IMR-90 (cell line): ENCODE results near the gene DNAJC17. TPM values are rescaled to one million over a fixed set of nuclear protein-coding genes. Genes with fewer than 3 reads are reported as not detected.
A peak's percentile ranks its signal among the peaks of the same experiment; 100 is the strongest.

ENCODE experiments used
- ATAC-seq: fragments of 200-7000 bp; cut with Tn5 transposase; 2 replicates; pipeline ENCODE4 v1.9.1; 2020; ENCODE audit warnings: low read depth, mild to moderate bottlenecking, moderate library complexity
- BruUV-seq: library from RNA; stranded (reverse); fragments of 400-500 nt; replicated peaks from 2 replicates; lab custom pipeline; 2021; lab: Mats Ljungman, UMichigan
- CTCF ChIA-PET: fragments of 300-600 bp; formaldehyde crosslinking; extraction: SDS; loops from one replicate; lab custom pipeline; 2021; ENCODE audit warnings: antibody characterized with exemption; lab: Yijun Ruan, JAX
- POLR2A ChIA-PET: fragments of 300-600 bp; sonication (Branson Sonifier 250); formaldehyde crosslinking; loops from one replicate; lab custom pipeline; 2022; ENCODE audit warnings: antibody characterized with exemption; ENCODE audit not compliant: unreplicated experiment; lab: Charles Lee
- DNase-seq: peaks from one replicate; pipeline ENCODE4 v3.0.0; 2013
- H2AFZ ChIP-seq: replicated peaks from 2 replicates; pipeline ENCODE3; 2013; ENCODE audit warnings: low read length, mild to moderate bottlenecking; ENCODE audit not compliant: poor library complexity
- H2AK5ac ChIP-seq: 2 replicates; pipeline ENCODE4 v1.6.1; 2013; ENCODE audit warnings: low read depth, low read length, inconsistent platforms
- H2AK9ac ChIP-seq: replicated peaks from 2 replicates; pipeline ENCODE3; 2013; ENCODE audit warnings: mild to moderate bottlenecking, low read depth, low read length, moderate library complexity; ENCODE audit not compliant: poor library complexity
- H2BK120ac ChIP-seq: 2 replicates; pipeline ENCODE4 v1.6.1; 2013; ENCODE audit warnings: low read depth, low read length, inconsistent platforms
- H2BK15ac ChIP-seq: 3 replicates; pipeline ENCODE4 v1.6.1; 2013; ENCODE audit warnings: low read depth, low read length, inconsistent platforms
- H2BK20ac ChIP-seq: 2 replicates; pipeline ENCODE4 v1.6.1; 2013; ENCODE audit warnings: low read depth, mild to moderate bottlenecking, inconsistent platforms, low read length, moderate library complexity
- H2BK5ac ChIP-seq: 2 replicates; pipeline ENCODE4 v1.6.1; 2013; ENCODE audit warnings: mild to moderate bottlenecking, low read depth, low read length, inconsistent platforms; ENCODE audit not compliant: poor library complexity, severe bottlenecking
- H3K14ac ChIP-seq: replicated peaks from 2 replicates; pipeline ENCODE4 v1.6.1; 2013; ENCODE audit warnings: low read depth, low read length, inconsistent platforms
- H3K18ac ChIP-seq: 2 replicates; pipeline ENCODE4 v1.6.1; 2013; ENCODE audit warnings: low read depth, low read length, control low read depth
- H3K23ac ChIP-seq: 2 replicates; pipeline ENCODE4 v1.6.1; 2013; ENCODE audit warnings: low read depth, low read length, inconsistent platforms
- H3K27ac ChIP-seq: 2 replicates; pipeline ENCODE4 v1.5.1; 2013; ENCODE audit warnings: mild to moderate bottlenecking, control low read depth, low read length; ENCODE audit not compliant: insufficient read depth
- H3K27me3 ChIP-seq: 2 replicates; pipeline ENCODE4 v1.6.1; 2013; ENCODE audit warnings: low read length; ENCODE audit not compliant: control insufficient read depth, insufficient read depth
- H3K36me3 ChIP-seq: 2 replicates; pipeline ENCODE4 v1.6.1; 2013; ENCODE audit warnings: low read length, mixed read lengths; ENCODE audit not compliant: control insufficient read depth, insufficient read depth
- H3K4ac ChIP-seq: 2 replicates; pipeline ENCODE4 v1.6.1; 2013; ENCODE audit warnings: low read depth, low read length, inconsistent platforms
- H3K4me1 ChIP-seq: 2 replicates; pipeline ENCODE4 v1.6.1; 2013; ENCODE audit warnings: low read length, mixed read lengths; ENCODE audit not compliant: control insufficient read depth, insufficient read depth
- H3K4me2 ChIP-seq: 2 replicates; pipeline ENCODE4 v1.6.1; 2013; ENCODE audit warnings: low read depth, mild to moderate bottlenecking, control low read depth, low read length, moderate library complexity
- H3K4me3 ChIP-seq: 2 replicates; pipeline ENCODE4 v1.5.1; 2013; ENCODE audit warnings: low read depth, mild to moderate bottlenecking, control low read depth, low read length, moderate library complexity; ENCODE audit not compliant: insufficient read depth
- H3K56ac ChIP-seq: 2 replicates; pipeline ENCODE4 v1.6.1; 2013; ENCODE audit warnings: low read length, inconsistent platforms; ENCODE audit not compliant: insufficient read depth; ENCODE audit errors: extremely low read depth
- H3K79me1 ChIP-seq, 2 experiments: 2 replicates each; pipeline ENCODE4 v1.6.1; 2013; ENCODE audit warnings: low read length in 2 of 2, inconsistent platforms in 1 of 2, low read depth in 1 of 2
- H3K9ac ChIP-seq: 2 replicates; pipeline ENCODE4 v1.6.1; 2013; ENCODE audit warnings: low read depth, low read length, control low read depth
- H3K9me1 ChIP-seq: 2 replicates; pipeline ENCODE4 v1.6.1; 2013; ENCODE audit warnings: low read length, inconsistent platforms; ENCODE audit not compliant: insufficient read depth
- H3K9me3 ChIP-seq: 2 replicates; pipeline ENCODE4 v1.6.1; 2013; ENCODE audit warnings: low read length; ENCODE audit not compliant: control insufficient read depth, insufficient read depth
- H4K20me1 ChIP-seq: 2 replicates; pipeline ENCODE4 v1.6.1; 2013; ENCODE audit warnings: low read length, inconsistent platforms; ENCODE audit not compliant: insufficient read depth
- H4K5ac ChIP-seq: 2 replicates; pipeline ENCODE4 v1.6.1; 2013; ENCODE audit warnings: mild to moderate bottlenecking, low read depth, low read length, control low read depth
- H4K8ac ChIP-seq, 2 experiments: 2 replicates each; pipeline ENCODE4 v1.6.1; 2013; ENCODE audit warnings: low read depth in 2 of 2, low read length in 2 of 2, control low read depth in 1 of 2, inconsistent platforms in 1 of 2
- H4K91ac ChIP-seq: 2 replicates; pipeline ENCODE4 v1.6.1; 2013; ENCODE audit warnings: low read depth, low read length, inconsistent platforms; ENCODE audit not compliant: insufficient read depth
- BHLHE40 ChIP-seq: fragments of 150-350 bp; IDR thresholded peaks from 2 replicates; pipeline ENCODE4 v1.6.1; 2016; ENCODE audit warnings: mild to moderate bottlenecking, low read depth, low read length
- RCOR1 ChIP-seq: IDR thresholded peaks from 2 replicates; pipeline ENCODE4 v1.6.1; 2012; ENCODE audit warnings: mild to moderate bottlenecking, low read length, improper control_type of control experiment; ENCODE audit not compliant: insufficient replicate concordance
- WGBS, 2 experiments: methylation state at CpG; one replicate each; pipeline versions ENCODE4 v1.1.5 to v1.1.7; 2013; ENCODE audit warnings: missing lambda C conversion rate in 2 of 2; ENCODE audit not compliant: insufficient read length in 1 of 2; ENCODE audit errors: extremely low coverage in 2 of 2; 5-methylcytosine and 5-hydroxymethylcytosine counted together
- dilution Hi-C: fragments of 300-500 bp; cut with HindIII; formaldehyde crosslinking; loops from one replicate; pipeline ENCODE4 v1.14.3; 2018; ENCODE audit warnings: low sequenced_read_pairs; ENCODE audit not compliant: unreplicated experiment
- in situ Hi-C: fragments of 300-500 bp; cut with MboI; formaldehyde crosslinking; loops from 3 replicates; pipeline ENCODE4 v1.14.3; 2019; ENCODE audit warnings: low sequenced_read_pairs, inconsistent platforms, mixed read lengths
- intact Hi-C: fragments of 100-400 bp; cut with micrococcal nuclease; formaldehyde crosslinking; loops from 2 replicates; pipeline ENCODE4 v1.10.0; 2022
- polyA plus RNA-seq, 3 experiments: library from polyadenylated mRNA; depleted of rRNA; stranded (reverse); fragments of >200 nt; gene quantifications; 2 replicates each; pipeline ENCODE4 v1.2.3, GENCODE V29; 2012; ENCODE audit warnings: low replicate concordance in 1 of 3
- total RNA-seq: library from RNA; depleted of rRNA; stranded (reverse); fragments of >200 nt; gene quantifications from 2 replicates; pipeline ENCODE4 v1.2.3, GENCODE V29; 2012

The DNAJC17 gene
- total and polyA plus RNA-seq, 2 of the 4 experiments (the other 2 are of a cell fraction) = 58.6 to 107 TPM

DNA sequence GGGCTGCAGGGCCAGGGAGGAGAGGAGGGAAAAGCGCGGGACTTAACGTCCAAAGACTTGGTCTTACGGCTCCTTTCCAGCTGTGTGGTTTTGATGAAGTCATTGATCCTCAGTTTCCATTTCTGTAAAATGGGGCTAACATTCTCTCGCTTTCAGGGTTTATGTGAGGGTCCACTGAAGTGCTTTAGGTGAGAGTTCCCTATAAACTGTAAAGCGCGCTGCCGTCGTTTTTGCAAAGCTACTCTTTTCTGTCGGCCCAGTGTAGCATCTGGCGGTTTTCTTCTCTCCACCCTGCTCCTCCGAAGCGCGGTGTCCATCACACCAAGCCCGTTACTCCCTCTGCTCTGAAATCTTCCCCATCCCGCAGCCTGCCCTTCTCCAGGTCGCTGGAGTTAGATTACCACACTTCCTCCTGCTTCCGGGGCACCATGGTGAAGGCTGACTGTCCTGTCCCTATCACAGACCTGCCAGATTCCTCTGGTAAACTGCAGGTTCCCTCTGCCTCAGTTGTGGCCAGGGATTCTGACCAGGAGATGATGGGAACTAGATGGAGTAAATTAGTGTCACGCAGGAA, 702 bp upstream of the DNAJC17 start:
- Histone ChIP-seq H3K9me3 (no peaks in the 10 kb centered on the region), H2BK15ac (no peak overlapping the region; the same call in 2 of the 3 replicates), H3K23ac (peak overlapping the region; percentile 46), H3K4ac (peak overlapping the region; percentile 66), H3K4me3 (peak overlapping the region; percentile 82), H3K36me3 (peaks cover 12% of the 10 kb centered on the region; the same call in 1 of the 2 replicates), H3K9ac (peak overlapping the region; percentile 75), H3K79me1 (peaks cover 33 to 49% of the 10 kb centered on the region in 2 experiments), H2AFZ (peak overlapping the region; percentile 95), H4K8ac (peak overlapping the region; percentile 91 to 98), H4K91ac (peak overlapping the region; percentile 81), H3K27me3 (no peaks in the 10 kb centered on the region), H4K20me1 (no peaks in the 10 kb centered on the region), H3K14ac (peak overlapping the region; percentile 87), H2BK20ac (no peak overlapping the region), H2BK120ac (peak overlapping the region; percentile 13; the same call in 1 of the 2 replicates), H2BK5ac (peak overlapping the region; percentile 52), H3K4me1 (peaks cover 6% of the 10 kb centered on the region), H3K18ac (peak overlapping the region; percentile 20), H2AK9ac (peak overlapping the region; percentile 90), H3K4me2 (peak overlapping the region; percentile 81), H3K9me1 (no peaks in the 10 kb centered on the region), H3K56ac (peak overlapping the region; percentile 38), H3K27ac (peak overlapping the region; percentile 76), H4K5ac (peak overlapping the region; percentile 62), H2AK5ac (peak overlapping the region; percentile 65)
- WGBS, 2 experiments = 84% methylated on average over 6 of the region's 19 CpGs; no CpG with 5 or more reads in 1 of the 2 experiments
- intact Hi-C loops = loop anchor here (1.0 kb wide), 1 partner anchor 36 kb away; the partner anchor contains the start of gene SPINT1
- in situ Hi-C loops = no loop called here
- peak; percentile 36 for TF ChIP-seq RCOR1
- no peak for TF ChIP-seq BHLHE40
- POLR2A ChIA-PET = no interaction called here
- DNase-seq (peak; percentile 40), ATAC-seq (no peak)
- CTCF ChIA-PET = no interaction called here
- dilution Hi-C loops = no loop called here
- BruUV-seq = no TSS peak
